CMK (cell line): ENCODE results near the gene PLXNB2.
"Not testable (repeated sequence)": the region's sequence is repeated elsewhere in the genome, so short reads cannot be mapped to it uniquely, and the experiment has no call there.

Source experiments
- DNase-seq: peaks from one replicate; pipeline ENCODE4 v3.0.0-alpha.2; 2010; ENCODE audit warnings: low read depth

The PLXNB2 gene, protein sequence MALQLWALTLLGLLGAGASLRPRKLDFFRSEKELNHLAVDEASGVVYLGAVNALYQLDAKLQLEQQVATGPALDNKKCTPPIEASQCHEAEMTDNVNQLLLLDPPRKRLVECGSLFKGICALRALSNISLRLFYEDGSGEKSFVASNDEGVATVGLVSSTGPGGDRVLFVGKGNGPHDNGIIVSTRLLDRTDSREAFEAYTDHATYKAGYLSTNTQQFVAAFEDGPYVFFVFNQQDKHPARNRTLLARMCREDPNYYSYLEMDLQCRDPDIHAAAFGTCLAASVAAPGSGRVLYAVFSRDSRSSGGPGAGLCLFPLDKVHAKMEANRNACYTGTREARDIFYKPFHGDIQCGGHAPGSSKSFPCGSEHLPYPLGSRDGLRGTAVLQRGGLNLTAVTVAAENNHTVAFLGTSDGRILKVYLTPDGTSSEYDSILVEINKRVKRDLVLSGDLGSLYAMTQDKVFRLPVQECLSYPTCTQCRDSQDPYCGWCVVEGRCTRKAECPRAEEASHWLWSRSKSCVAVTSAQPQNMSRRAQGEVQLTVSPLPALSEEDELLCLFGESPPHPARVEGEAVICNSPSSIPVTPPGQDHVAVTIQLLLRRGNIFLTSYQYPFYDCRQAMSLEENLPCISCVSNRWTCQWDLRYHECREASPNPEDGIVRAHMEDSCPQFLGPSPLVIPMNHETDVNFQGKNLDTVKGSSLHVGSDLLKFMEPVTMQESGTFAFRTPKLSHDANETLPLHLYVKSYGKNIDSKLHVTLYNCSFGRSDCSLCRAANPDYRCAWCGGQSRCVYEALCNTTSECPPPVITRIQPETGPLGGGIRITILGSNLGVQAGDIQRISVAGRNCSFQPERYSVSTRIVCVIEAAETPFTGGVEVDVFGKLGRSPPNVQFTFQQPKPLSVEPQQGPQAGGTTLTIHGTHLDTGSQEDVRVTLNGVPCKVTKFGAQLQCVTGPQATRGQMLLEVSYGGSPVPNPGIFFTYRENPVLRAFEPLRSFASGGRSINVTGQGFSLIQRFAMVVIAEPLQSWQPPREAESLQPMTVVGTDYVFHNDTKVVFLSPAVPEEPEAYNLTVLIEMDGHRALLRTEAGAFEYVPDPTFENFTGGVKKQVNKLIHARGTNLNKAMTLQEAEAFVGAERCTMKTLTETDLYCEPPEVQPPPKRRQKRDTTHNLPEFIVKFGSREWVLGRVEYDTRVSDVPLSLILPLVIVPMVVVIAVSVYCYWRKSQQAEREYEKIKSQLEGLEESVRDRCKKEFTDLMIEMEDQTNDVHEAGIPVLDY (N-terminal part only)

GRCh38 chr22:50306753-50307749 lies at the start of gene PLXNB2:
TSS of gene PLXNB2 (minus strand) at chr22:50307646. CDS start at chr22:50290584, 17,062 bp downstream.
- DNase-seq, result peak; percentile 81

DNA sequence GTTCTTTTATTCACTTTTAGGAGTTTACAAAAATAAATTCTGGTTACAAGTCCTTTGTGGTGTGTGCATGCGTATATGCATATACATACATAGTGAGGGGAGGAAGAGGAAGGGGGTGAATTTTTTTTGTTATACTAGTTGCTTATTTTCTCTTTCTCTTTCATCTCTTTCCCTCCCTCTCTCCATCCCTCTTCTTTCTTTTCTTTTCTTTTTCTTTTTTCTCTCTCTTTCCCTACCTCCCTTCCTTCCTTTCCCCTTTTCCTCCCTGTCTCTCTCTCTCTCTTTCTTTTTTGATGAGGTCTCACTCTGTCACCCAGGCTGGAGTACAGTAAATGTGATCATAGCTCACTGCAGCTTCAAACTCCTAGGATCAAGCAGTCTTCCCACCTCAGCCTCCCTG lies 49.8 kb upstream of the PLXNB2 start:
- no peak for DNase-seq

- no peak for DNase-seq
Observed at GRCh38 chr22:50356186-50356585, 48.7 kb upstream of the PLXNB2 start.

GRCh38 chr22:50348058-50348457 lies 40.6 kb upstream of the PLXNB2 start:
- DNase-seq, result no peak

- DNase-seq, result no peak
Observed at GRCh38 chr22:50347157-50347556, 39.7 kb upstream of the PLXNB2 start.

GRCh38 chr22:50346470-50346869 lies 39.0 kb upstream of the PLXNB2 start:
- no peak for DNase-seq

GRCh38 chr22:50343541-50343935 lies 36.1 kb upstream of the PLXNB2 start:
- no peak for DNase-seq

DNA sequence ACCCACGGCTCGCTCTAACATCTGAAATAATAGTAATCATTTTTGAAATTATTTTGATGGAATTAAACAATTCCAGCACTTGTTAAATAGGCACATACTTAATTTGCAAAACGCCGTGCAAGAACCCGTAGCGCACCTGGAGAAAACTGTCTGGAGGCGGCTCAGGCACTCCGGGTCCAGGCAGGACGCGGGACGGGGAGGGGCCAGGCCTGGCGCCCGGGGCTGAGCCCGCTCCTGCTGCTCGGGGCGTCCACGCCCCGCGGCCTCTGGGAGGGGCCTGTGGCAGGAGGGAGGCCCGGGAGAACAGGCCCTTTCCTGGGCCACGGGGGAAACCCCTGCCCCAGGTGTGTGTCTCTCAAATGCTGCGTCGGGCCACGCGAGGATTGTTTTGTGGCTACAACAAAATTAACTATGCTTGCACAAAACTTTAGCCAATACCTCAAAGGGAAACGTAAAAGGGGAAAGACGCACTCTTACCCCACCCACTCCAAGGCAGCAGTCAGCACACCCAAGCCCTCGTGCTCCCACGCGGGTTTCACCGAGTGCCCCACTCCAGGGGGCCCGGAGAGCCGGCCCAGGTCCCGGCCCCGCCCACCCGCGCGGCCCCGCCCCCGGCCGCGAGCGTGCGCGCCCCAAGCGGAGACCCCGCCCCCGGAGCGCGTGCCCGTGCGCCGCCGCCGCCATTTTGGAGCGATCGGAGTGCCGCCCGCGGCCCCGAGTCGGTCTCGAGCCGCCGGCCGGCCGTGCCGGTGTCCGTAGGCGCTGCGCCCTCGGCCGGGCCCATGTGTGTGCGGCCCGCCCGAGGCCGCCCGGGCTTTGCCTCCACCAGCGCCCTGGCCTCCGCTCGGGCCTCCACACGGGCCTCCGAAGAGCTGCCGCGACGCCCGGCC lies 35.5 kb upstream of the PLXNB2 start, which contains the start of gene PPP6R2:
PPP6R2 (plus strand) TSS at position 677 of the 890 bp plus-strand sequence. CDS start 50,582 bp downstream, outside the sequence.
- DNase-seq, result no peak

DNA sequence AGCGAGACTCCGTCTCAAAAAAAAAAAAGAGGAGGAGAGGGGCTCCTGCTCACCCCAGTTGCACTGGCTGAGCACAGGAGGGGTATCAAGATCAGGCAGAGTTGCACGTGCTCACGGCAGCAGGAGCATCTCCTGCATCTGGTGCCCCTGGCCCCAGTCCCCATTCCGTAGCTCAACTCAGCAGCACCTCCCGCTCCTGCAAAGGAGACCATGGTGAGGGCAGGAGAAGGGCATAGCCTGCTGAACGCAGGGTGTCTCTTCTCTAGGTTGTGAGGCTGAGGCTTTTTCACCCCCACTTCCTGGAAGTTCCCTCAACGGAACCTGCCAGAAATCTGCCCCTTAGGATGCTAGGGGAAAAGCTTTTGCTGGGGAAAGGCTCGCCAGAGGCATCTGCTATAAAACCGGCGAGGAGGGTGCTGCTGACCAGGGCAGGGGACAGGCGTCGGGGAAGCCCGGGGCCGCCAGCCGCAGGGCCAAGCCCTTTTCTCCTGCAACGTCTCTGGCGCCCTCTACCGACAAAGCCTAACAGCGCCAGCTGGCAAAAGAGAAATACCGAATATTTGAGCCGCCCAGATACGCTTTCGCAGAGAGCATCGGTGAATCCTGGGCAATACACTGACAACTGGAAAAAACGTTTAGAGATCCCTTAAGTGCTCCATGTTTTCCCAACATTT lies 34.7 kb upstream of the PLXNB2 start:
- DNase-seq, result peak; percentile 53

GRCh38 chr22:50339945-50340879 lies 32.8 kb upstream of the PLXNB2 start:
- no peak for DNase-seq

GRCh38 chr22:50338860-50339462 lies 31.5 kb upstream of the PLXNB2 start:
- no peak for DNase-seq

GRCh38 chr22:50338042-50338573 lies 30.7 kb upstream of the PLXNB2 start:
- no peak for DNase-seq

GRCh38 chr22:50337262-50338041 lies 30.0 kb upstream of the PLXNB2 start:
- DNase-seq, result no peak

DNA sequence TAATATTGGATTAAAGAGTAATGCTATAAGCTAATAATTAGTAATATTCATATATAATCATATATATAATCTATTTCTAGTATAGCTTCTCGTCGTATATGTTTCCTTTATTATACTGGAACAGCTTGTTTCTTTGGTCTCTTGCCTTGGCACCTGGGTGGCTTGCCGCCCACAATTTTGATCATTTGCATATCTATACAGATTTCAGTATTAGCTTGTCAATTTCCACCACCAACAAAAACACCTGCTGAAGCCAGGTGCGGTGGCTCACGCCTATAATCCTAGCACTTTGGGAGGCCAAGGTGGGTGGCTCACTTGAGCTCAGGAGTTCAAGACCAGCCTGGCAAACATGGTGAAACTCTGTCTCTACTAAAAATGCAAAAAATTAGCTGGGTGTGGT lies 27.0 kb upstream of the PLXNB2 start:
- DNase-seq, result not testable (repeated sequence)

DNA sequence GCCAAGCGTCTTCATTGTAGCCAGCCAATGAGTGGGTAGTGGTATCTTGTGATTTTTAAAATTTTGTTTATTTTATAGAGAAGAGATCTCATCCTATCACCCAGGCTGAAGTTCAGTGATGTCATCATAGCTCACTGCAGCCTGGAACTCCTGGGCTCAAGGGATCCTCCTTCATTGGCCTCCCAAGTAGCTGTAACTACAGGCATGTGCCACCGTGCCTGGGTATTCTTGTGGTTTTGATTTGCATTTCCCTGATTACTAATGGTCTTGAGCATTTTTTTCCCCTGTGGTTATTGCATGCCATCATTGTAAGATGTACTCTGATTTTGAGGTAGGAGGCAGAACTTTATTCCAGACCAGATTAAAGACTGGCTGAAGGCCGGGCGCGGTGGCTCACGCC lies 21.8 kb upstream of the PLXNB2 start:
- DNase-seq, result no peak

DNA sequence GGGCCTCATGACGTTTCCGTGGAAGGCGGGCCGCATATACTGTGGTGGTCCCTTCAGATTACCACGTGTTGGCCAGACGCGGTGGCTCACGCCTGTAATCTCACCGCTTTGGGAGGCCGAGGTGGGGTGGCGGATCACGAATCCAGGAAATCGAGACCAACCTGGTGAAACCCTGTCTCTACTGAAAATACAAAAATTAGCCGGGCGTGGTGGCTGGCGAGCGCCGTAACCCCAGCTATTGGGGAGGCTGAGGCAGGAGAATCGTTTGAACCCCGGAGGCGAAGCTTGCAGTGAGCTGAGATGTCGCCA lies 20.2 kb upstream of the PLXNB2 start:
- no peak for DNase-seq
